Choroid plexus epithelial cell (primary cell): ENCODE data around the gene GPRIN1.

Experiments used
- DNase-seq: peaks from one replicate; pipeline ENCODE4 v3.0.0-alpha.2; 2010; ENCODE audit warnings: low read depth
- H3K4me3 ChIP-seq: 2 replicates; pipeline ENCODE4 v1.5.1; 2011; ENCODE audit warnings: low read depth, mild to moderate bottlenecking, control low read depth, low read length, moderate library complexity
- TF ChIP-seq, protein P1 (sequence below): conservative IDR thresholded peaks from 2 replicates; pipeline ENCODE4 v1.5.1; 2011; ENCODE audit warnings: low read depth, mild to moderate bottlenecking, control low read depth, inconsistent platforms, low read length, moderate library complexity

The GPRIN1 gene

GRCh38 chr5:176616511-176616910 is 6.6 kb upstream of the GPRIN1 start:
- TF ChIP-seq, protein P1, sequence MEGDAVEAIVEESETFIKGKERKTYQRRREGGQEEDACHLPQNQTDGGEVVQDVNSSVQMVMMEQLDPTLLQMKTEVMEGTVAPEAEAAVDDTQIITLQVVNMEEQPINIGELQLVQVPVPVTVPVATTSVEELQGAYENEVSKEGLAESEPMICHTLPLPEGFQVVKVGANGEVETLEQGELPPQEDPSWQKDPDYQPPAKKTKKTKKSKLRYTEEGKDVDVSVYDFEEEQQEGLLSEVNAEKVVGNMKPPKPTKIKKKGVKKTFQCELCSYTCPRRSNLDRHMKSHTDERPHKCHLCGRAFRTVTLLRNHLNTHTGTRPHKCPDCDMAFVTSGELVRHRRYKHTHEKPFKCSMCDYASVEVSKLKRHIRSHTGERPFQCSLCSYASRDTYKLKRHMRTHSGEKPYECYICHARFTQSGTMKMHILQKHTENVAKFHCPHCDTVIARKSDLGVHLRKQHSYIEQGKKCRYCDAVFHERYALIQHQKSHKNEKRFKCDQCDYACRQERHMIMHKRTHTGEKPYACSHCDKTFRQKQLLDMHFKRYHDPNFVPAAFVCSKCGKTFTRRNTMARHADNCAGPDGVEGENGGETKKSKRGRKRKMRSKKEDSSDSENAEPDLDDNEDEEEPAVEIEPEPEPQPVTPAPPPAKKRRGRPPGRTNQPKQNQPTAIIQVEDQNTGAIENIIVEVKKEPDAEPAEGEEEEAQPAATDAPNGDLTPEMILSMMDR = no peak
- H3K4me3 ChIP-seq = no peak overlapping the region

GRCh38 chr5:176614805-176615478 is 5.0 kb upstream of the GPRIN1 start:
- TF ChIP-seq, protein P1 = no peak
- DNase-seq = peak; percentile 68
- no peak overlapping the region for H3K4me3 ChIP-seq

More at GRCh38 chr5:176616511-176616910, 6.6 kb upstream of the GPRIN1 start:
- DNase-seq = no peak

DNA sequence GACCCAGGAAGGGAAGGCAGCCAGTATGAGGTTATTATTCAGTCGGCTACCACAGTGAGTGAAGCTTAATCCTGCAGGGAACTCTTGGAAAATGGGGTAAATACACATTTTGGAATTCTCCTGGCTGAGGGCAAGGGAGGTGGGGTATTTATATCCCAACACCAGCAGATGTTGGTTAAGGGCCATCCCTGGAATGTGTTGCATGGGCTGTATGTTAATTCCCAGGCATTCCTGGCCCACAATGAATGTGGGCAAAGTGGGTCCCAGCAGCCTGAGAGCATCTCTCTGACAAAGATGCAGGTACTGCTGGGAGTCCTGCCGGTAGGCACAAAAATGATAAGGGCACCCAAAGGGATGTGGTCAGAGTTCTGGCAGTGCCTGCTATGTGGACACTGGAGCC is 2.9 kb upstream of the GPRIN1 start:
- TF ChIP-seq, protein P1 = no peak
- no peak overlapping the region for H3K4me3 ChIP-seq
- no peak for DNase-seq

DNA sequence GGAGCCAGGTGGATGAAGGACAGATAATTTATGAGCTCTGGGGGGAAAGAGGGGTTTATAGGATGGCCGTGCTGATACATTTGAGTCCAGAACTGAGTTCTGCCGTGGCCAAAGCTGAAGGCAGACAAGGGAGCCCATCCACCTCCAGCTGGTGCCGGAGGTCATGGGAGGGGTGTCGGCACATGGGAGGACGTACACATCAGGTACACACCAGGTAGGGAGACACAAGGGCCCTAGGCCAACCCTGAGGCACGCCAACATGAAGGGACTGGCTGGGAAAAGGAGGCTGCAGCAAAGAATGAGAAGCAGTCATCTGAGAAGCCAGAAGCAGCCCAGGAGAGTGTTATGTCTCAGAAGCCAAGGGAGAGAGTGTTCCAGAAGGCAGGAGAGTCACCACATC is 2.1 kb upstream of the GPRIN1 start:
- TF ChIP-seq, protein P1 = no peak
- no peak overlapping the region for H3K4me3 ChIP-seq
- DNase-seq = no peak

DNA sequence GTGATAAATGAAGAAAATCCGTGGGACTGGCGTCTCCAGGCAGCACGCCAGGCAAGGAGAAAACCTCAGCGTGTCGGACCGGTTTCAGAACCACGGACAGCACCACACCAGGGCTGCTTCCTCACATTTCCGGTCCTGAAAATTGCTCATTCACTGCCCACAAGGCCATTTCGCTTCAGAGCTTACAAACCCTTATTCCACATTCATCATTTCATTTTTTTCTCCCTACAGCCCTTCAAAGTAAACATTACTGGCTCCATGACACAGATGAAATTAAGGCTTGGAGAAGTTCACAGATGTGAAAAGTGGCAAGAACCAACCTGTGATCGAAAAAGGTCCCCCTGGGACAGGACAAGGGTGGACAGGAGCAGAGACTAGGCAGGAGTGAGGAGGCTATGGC is 1.5 kb upstream of the GPRIN1 start:
- no peak overlapping the region for H3K4me3 ChIP-seq
- TF ChIP-seq, protein P1 = no peak
- peak; percentile 93 for DNase-seq

GRCh38 chr5:176610435-176610773 is 448 bp upstream of the GPRIN1 start:
- H3K4me3 ChIP-seq = peak overlapping the region; percentile 65
- TF ChIP-seq, protein P1 = no peak
- DNase-seq = no peak
